IMR-90 (cell line): ENCODE data around the gene TEX53. TPM values are rescaled to one million over a fixed set of nuclear protein-coding genes. Genes with fewer than 3 reads are reported as not detected.

Source experiments
- ATAC-seq: fragments of 200-7000 bp; cut with Tn5 transposase; 2 replicates; pipeline ENCODE4 v1.9.1; 2020; ENCODE audit warnings: low read depth, mild to moderate bottlenecking, moderate library complexity
- BruUV-seq: library from RNA; stranded (reverse); fragments of 400-500 nt; replicated peaks from 2 replicates; lab custom pipeline; 2021; lab: Mats Ljungman, UMichigan
- CTCF ChIA-PET: fragments of 300-600 bp; formaldehyde crosslinking; extraction: SDS; loops from one replicate; lab custom pipeline; 2021; ENCODE audit warnings: antibody characterized with exemption; lab: Yijun Ruan, JAX
- POLR2A ChIA-PET: fragments of 300-600 bp; sonication (Branson Sonifier 250); formaldehyde crosslinking; loops from one replicate; lab custom pipeline; 2022; ENCODE audit warnings: antibody characterized with exemption; ENCODE audit not compliant: unreplicated experiment; lab: Charles Lee
- DNase-seq: peaks from one replicate; pipeline ENCODE4 v3.0.0; 2013
- H2AFZ ChIP-seq: replicated peaks from 2 replicates; pipeline ENCODE3; 2013; ENCODE audit warnings: low read length, mild to moderate bottlenecking; ENCODE audit not compliant: poor library complexity
- H2AK5ac ChIP-seq: 2 replicates; pipeline ENCODE4 v1.6.1; 2013; ENCODE audit warnings: low read depth, low read length, inconsistent platforms
- H2AK9ac ChIP-seq: replicated peaks from 2 replicates; pipeline ENCODE3; 2013; ENCODE audit warnings: mild to moderate bottlenecking, low read depth, low read length, moderate library complexity; ENCODE audit not compliant: poor library complexity
- H2BK120ac ChIP-seq: 2 replicates; pipeline ENCODE4 v1.6.1; 2013; ENCODE audit warnings: low read depth, low read length, inconsistent platforms
- H2BK15ac ChIP-seq: 3 replicates; pipeline ENCODE4 v1.6.1; 2013; ENCODE audit warnings: low read depth, low read length, inconsistent platforms
- H2BK20ac ChIP-seq: 2 replicates; pipeline ENCODE4 v1.6.1; 2013; ENCODE audit warnings: low read depth, mild to moderate bottlenecking, inconsistent platforms, low read length, moderate library complexity
- H2BK5ac ChIP-seq: 2 replicates; pipeline ENCODE4 v1.6.1; 2013; ENCODE audit warnings: mild to moderate bottlenecking, low read depth, low read length, inconsistent platforms; ENCODE audit not compliant: poor library complexity, severe bottlenecking
- H3K14ac ChIP-seq: replicated peaks from 2 replicates; pipeline ENCODE4 v1.6.1; 2013; ENCODE audit warnings: low read depth, low read length, inconsistent platforms
- H3K18ac ChIP-seq: 2 replicates; pipeline ENCODE4 v1.6.1; 2013; ENCODE audit warnings: low read depth, low read length, control low read depth
- H3K23ac ChIP-seq: 2 replicates; pipeline ENCODE4 v1.6.1; 2013; ENCODE audit warnings: low read depth, low read length, inconsistent platforms
- H3K27ac ChIP-seq: 2 replicates; pipeline ENCODE4 v1.5.1; 2013; ENCODE audit warnings: mild to moderate bottlenecking, control low read depth, low read length; ENCODE audit not compliant: insufficient read depth
- H3K27me3 ChIP-seq: 2 replicates; pipeline ENCODE4 v1.6.1; 2013; ENCODE audit warnings: low read length; ENCODE audit not compliant: control insufficient read depth, insufficient read depth
- H3K36me3 ChIP-seq: 2 replicates; pipeline ENCODE4 v1.6.1; 2013; ENCODE audit warnings: low read length, mixed read lengths; ENCODE audit not compliant: control insufficient read depth, insufficient read depth
- H3K4ac ChIP-seq: 2 replicates; pipeline ENCODE4 v1.6.1; 2013; ENCODE audit warnings: low read depth, low read length, inconsistent platforms
- H3K4me1 ChIP-seq: 2 replicates; pipeline ENCODE4 v1.6.1; 2013; ENCODE audit warnings: low read length, mixed read lengths; ENCODE audit not compliant: control insufficient read depth, insufficient read depth
- H3K4me2 ChIP-seq: 2 replicates; pipeline ENCODE4 v1.6.1; 2013; ENCODE audit warnings: low read depth, mild to moderate bottlenecking, control low read depth, low read length, moderate library complexity
- H3K4me3 ChIP-seq: 2 replicates; pipeline ENCODE4 v1.5.1; 2013; ENCODE audit warnings: low read depth, mild to moderate bottlenecking, control low read depth, low read length, moderate library complexity; ENCODE audit not compliant: insufficient read depth
- H3K56ac ChIP-seq: 2 replicates; pipeline ENCODE4 v1.6.1; 2013; ENCODE audit warnings: low read length, inconsistent platforms; ENCODE audit not compliant: insufficient read depth; ENCODE audit errors: extremely low read depth
- H3K79me1 ChIP-seq, 2 experiments: 2 replicates each; pipeline ENCODE4 v1.6.1; 2013; ENCODE audit warnings: low read length in 2 of 2, inconsistent platforms in 1 of 2, low read depth in 1 of 2
- H3K9ac ChIP-seq: 2 replicates; pipeline ENCODE4 v1.6.1; 2013; ENCODE audit warnings: low read depth, low read length, control low read depth
- H3K9me1 ChIP-seq: 2 replicates; pipeline ENCODE4 v1.6.1; 2013; ENCODE audit warnings: low read length, inconsistent platforms; ENCODE audit not compliant: insufficient read depth
- H3K9me3 ChIP-seq: 2 replicates; pipeline ENCODE4 v1.6.1; 2013; ENCODE audit warnings: low read length; ENCODE audit not compliant: control insufficient read depth, insufficient read depth
- H4K20me1 ChIP-seq: 2 replicates; pipeline ENCODE4 v1.6.1; 2013; ENCODE audit warnings: low read length, inconsistent platforms; ENCODE audit not compliant: insufficient read depth
- H4K5ac ChIP-seq: 2 replicates; pipeline ENCODE4 v1.6.1; 2013; ENCODE audit warnings: mild to moderate bottlenecking, low read depth, low read length, control low read depth
- H4K8ac ChIP-seq, 2 experiments: 2 replicates each; pipeline ENCODE4 v1.6.1; 2013; ENCODE audit warnings: low read depth in 2 of 2, low read length in 2 of 2, control low read depth in 1 of 2, inconsistent platforms in 1 of 2
- H4K91ac ChIP-seq: 2 replicates; pipeline ENCODE4 v1.6.1; 2013; ENCODE audit warnings: low read depth, low read length, inconsistent platforms; ENCODE audit not compliant: insufficient read depth
- BHLHE40 ChIP-seq: fragments of 150-350 bp; IDR thresholded peaks from 2 replicates; pipeline ENCODE4 v1.6.1; 2016; ENCODE audit warnings: mild to moderate bottlenecking, low read depth, low read length
- CEBPB ChIP-seq: IDR thresholded peaks from 2 replicates; pipeline ENCODE4 v1.6.1; 2012; ENCODE audit warnings: low read depth, low read length, improper control_type of control experiment
- CHD1 ChIP-seq: IDR thresholded peaks from 2 replicates; pipeline ENCODE4 v1.6.1; 2012; ENCODE audit warnings: low read depth, low read length, improper control_type of control experiment
- CTCF ChIP-seq: conservative IDR thresholded peaks from 2 replicates; pipeline ENCODE4 v1.5.1; 2012; ENCODE audit warnings: mild to moderate bottlenecking, low read depth, low read length, improper control_type of control experiment
- ELK1 ChIP-seq: fragments of 150-350 bp; IDR thresholded peaks from 2 replicates; pipeline ENCODE4 v1.6.1; 2016; ENCODE audit warnings: low read depth, mild to moderate bottlenecking, low read length, moderate library complexity, borderline replicate concordance
- FOS ChIP-seq: fragments of 150-350 bp; IDR thresholded peaks from 2 replicates; pipeline ENCODE4 v1.6.1; 2016; ENCODE audit warnings: low read depth, low read length
- MAFK ChIP-seq: IDR thresholded peaks from 2 replicates; pipeline ENCODE4 v1.6.1; 2012; ENCODE audit warnings: low read depth, low read length, improper control_type of control experiment
- MAZ ChIP-seq: IDR thresholded peaks from 2 replicates; pipeline ENCODE4 v1.6.1; 2012; ENCODE audit warnings: low read depth, mild to moderate bottlenecking, low read length, improper control_type of control experiment, moderate library complexity, borderline replicate concordance
- MXI1 ChIP-seq: IDR thresholded peaks from 2 replicates; pipeline ENCODE4 v1.6.1; 2012; ENCODE audit warnings: low read depth, mild to moderate bottlenecking, low read length, moderate library complexity, borderline replicate concordance
- NFE2L2 ChIP-seq: fragments of 150-350 bp; IDR thresholded peaks from 2 replicates; pipeline ENCODE4 v1.6.1; 2016; ENCODE audit warnings: low read depth, mild to moderate bottlenecking, low read length
- POLR2A ChIP-seq: IDR thresholded peaks from 2 replicates; pipeline ENCODE4 v1.6.1; 2012; ENCODE audit warnings: mild to moderate bottlenecking, low read depth, low read length
- RAD21 ChIP-seq: IDR thresholded peaks from 2 replicates; pipeline ENCODE4 v1.6.1; 2012; ENCODE audit warnings: low read length, improper control_type of control experiment
- RCOR1 ChIP-seq: IDR thresholded peaks from 2 replicates; pipeline ENCODE4 v1.6.1; 2012; ENCODE audit warnings: mild to moderate bottlenecking, low read length, improper control_type of control experiment; ENCODE audit not compliant: insufficient replicate concordance
- RFX5 ChIP-seq: IDR thresholded peaks from 2 replicates; pipeline ENCODE4 v1.8.0; 2012; ENCODE audit warnings: low read depth, mild to moderate bottlenecking, low read length, moderate library complexity
- SMC3 ChIP-seq: fragments of 150-350 bp; IDR thresholded peaks from 2 replicates; pipeline ENCODE4 v1.6.1; 2016; ENCODE audit warnings: low read depth, mild to moderate bottlenecking, antibody characterized with exemption, low read length, moderate library complexity
- USF2 ChIP-seq: fragments of 150-350 bp; IDR thresholded peaks from 2 replicates; pipeline ENCODE4 v1.6.1; 2017; ENCODE audit warnings: mild to moderate bottlenecking, antibody characterized with exemption, low read length, low read depth
- WGBS, 2 experiments: methylation state at CpG; one replicate each; pipeline versions ENCODE4 v1.1.5 to v1.1.7; 2013; ENCODE audit warnings: missing lambda C conversion rate in 2 of 2; ENCODE audit not compliant: insufficient read length in 1 of 2; ENCODE audit errors: extremely low coverage in 2 of 2; 5-methylcytosine and 5-hydroxymethylcytosine counted together
- dilution Hi-C: fragments of 300-500 bp; cut with HindIII; formaldehyde crosslinking; loops from one replicate; pipeline ENCODE4 v1.14.3; 2018; ENCODE audit warnings: low sequenced_read_pairs; ENCODE audit not compliant: unreplicated experiment
- in situ Hi-C: fragments of 300-500 bp; cut with MboI; formaldehyde crosslinking; loops from 3 replicates; pipeline ENCODE4 v1.14.3; 2019; ENCODE audit warnings: low sequenced_read_pairs, inconsistent platforms, mixed read lengths
- intact Hi-C: fragments of 100-400 bp; cut with micrococcal nuclease; formaldehyde crosslinking; loops from 2 replicates; pipeline ENCODE4 v1.10.0; 2022
- polyA plus RNA-seq, 3 experiments: library from polyadenylated mRNA; depleted of rRNA; stranded (reverse); fragments of >200 nt; gene quantifications; 2 replicates each; pipeline ENCODE4 v1.2.3, GENCODE V29; 2012; ENCODE audit warnings: low replicate concordance in 1 of 3
- total RNA-seq: library from RNA; depleted of rRNA; stranded (reverse); fragments of >200 nt; gene quantifications from 2 replicates; pipeline ENCODE4 v1.2.3, GENCODE V29; 2012

TEX53 gene
- total and polyA plus RNA-seq, 2 of the 4 experiments (the other 2 are of a cell fraction) = not detected

GRCh38 chr9:114638404-114638803 is 19.2 kb downstream of the TEX53 start:
- H3K9me1 ChIP-seq = peaks cover 4% of the 10 kb centered on the region; the same call in 1 of the 2 replicates
- WGBS, 2 experiments = 77% methylated on average over 2 of the region's 8 CpGs; no CpG with 5 or more reads in 1 of the 2 experiments
- no peaks in the 10 kb centered on the region for H3K79me1 ChIP-seq
- H3K56ac ChIP-seq = no peak overlapping the region
- in situ Hi-C loops (no loop called here), intact Hi-C loops (no loop called here), dilution Hi-C loops (no loop called here)
- H2AK5ac ChIP-seq = no peak overlapping the region
- H3K18ac ChIP-seq = no peak overlapping the region
- no peak overlapping the region for H3K14ac ChIP-seq
- H2AK9ac ChIP-seq = no peak overlapping the region
- no peak overlapping the region for H3K4me3 ChIP-seq
- no peak overlapping the region for H2BK5ac ChIP-seq
- no peak overlapping the region for H4K8ac ChIP-seq
- no peak overlapping the region for H3K27ac ChIP-seq
- H2BK15ac ChIP-seq = no peak overlapping the region
- no peak overlapping the region for H3K4ac ChIP-seq
- no peak for ATAC-seq
- no peak overlapping the region for H3K9ac ChIP-seq
- TF ChIP-seq CHD1 = no peak
- no peak for TF ChIP-seq MXI1
- no peak for TF ChIP-seq MAFK
- no peak for TF ChIP-seq POLR2A
- no peak for TF ChIP-seq FOS
- no peak for TF ChIP-seq USF2
- no peak for TF ChIP-seq NFE2L2
- no peak for TF ChIP-seq SMC3
- TF ChIP-seq RAD21 = no peak
- TF ChIP-seq CTCF = no peak
- no peak for TF ChIP-seq MAZ
- no peak for TF ChIP-seq BHLHE40
- no peak for TF ChIP-seq RFX5
- no peak for TF ChIP-seq CEBPB
- TF ChIP-seq RCOR1 = no peak
- no peak for TF ChIP-seq ELK1
- no peaks in the 10 kb centered on the region for H3K27me3 ChIP-seq
- H3K4me1 ChIP-seq = no peaks in the 10 kb centered on the region
- BruUV-seq = no TSS peak
- no peaks in the 10 kb centered on the region for H3K9me3 ChIP-seq
- H2BK120ac ChIP-seq = no peak overlapping the region
- H4K20me1 ChIP-seq = no peaks in the 10 kb centered on the region
- no peak overlapping the region for H2AFZ ChIP-seq
- H4K91ac ChIP-seq = no peak overlapping the region
- H3K23ac ChIP-seq = no peak overlapping the region
- H2BK20ac ChIP-seq = no peak overlapping the region
- no peak for DNase-seq
- peaks cover 23% of the 10 kb centered on the region for H3K36me3 ChIP-seq
- ChIA-PET POLR2A (no interaction called here), CTCF (interaction anchor here (1.4 kb wide), 1 partner anchor 15 kb away, joined by 4 read pairs; no protein-coding TSS in a partner anchor)
- H3K4me2 ChIP-seq = no peak overlapping the region
- no peak overlapping the region for H4K5ac ChIP-seq
